DMS53 (cell line): ENCODE results near the gene TDRD12.
A peak's percentile ranks its signal among the peaks of the same experiment; 100 is the strongest.

Experiments used
- DNase-seq: peaks from one replicate; lab custom pipeline; 2025; lab: John Stamatoyannopoulos, UW

The TDRD12 gene

GRCh38 chr19:32809754-32810153 lies 90.2 kb downstream of the TDRD12 start:
- DNase-seq: peak; percentile 53

DNA sequence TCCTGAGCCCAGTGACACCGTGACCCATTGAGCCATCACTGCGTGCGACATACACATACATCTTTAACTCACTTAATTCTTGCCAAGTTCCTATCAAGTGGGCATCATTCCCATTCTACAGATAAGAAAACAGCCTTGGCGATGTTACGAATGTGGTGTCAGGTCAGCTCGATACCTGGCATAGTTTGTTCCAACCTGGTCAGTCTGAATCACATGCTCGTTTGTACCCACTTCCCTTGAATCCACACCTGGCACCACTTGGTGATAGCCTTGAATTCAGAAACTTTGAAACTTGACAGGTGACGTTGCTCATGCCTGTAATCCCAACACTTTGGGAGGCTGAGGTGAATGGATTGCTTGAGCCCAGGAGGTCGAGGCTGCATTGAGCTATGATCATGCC lies 90.9 kb downstream of the TDRD12 start:
- DNase-seq: no peak

- no peak for DNase-seq
Measured at GRCh38 chr19:32811151-32811550, 91.6 kb downstream of the TDRD12 start.

DNA sequence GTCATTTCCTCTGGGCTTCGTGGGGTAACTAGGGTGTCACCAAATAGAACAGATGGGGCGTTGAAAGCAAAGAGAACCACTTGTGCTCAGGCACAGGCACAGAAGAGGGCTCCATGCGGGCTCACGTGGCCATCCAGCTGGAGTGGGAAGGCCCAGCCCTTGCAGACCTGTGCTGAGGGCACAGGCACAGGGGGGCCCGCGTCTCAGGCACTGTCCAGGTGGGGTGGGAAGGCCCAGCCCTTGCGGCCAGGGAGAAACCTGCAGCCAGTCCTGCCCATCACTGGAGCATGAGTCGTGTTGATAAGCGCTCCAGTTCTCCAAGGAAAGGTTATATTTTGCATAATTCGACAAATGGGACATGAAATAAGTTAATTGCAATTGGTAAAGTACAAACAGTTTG lies 92.5 kb downstream of the TDRD12 start:
- no peak for DNase-seq

GRCh38 chr19:32812571-32812970 lies 93.0 kb downstream of the TDRD12 start:
- DNase-seq: no peak

DNA sequence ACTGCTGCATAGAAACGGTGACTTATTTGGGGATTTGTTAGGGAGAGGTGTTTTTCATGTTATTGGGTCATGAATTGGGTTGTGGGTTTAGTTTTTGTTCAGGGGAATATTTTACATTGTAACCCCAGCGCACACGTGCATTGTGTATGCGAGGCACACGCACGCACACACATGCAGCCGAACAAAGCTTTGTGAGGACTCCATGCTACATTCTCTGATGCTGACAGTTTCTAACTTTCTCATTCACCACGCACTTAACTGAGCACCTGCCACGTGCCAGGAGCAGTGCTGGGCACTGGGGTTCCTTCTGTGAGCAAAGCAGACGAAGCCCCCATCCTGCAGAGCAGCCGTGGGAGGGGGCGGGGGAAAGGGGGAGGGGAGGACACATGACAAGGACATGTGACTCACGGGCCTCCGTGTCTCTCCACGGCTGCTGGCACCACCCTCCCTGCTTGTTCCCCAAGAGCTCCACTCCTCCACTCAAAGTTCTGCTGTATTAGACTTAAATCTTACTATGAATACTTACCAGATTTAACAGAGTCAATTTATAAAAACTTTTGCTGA lies 94.4 kb downstream of the TDRD12 start:
- no peak for DNase-seq

GRCh38 chr19:32814624-32815023 lies 95.1 kb downstream of the TDRD12 start:
- no peak for DNase-seq

DNA sequence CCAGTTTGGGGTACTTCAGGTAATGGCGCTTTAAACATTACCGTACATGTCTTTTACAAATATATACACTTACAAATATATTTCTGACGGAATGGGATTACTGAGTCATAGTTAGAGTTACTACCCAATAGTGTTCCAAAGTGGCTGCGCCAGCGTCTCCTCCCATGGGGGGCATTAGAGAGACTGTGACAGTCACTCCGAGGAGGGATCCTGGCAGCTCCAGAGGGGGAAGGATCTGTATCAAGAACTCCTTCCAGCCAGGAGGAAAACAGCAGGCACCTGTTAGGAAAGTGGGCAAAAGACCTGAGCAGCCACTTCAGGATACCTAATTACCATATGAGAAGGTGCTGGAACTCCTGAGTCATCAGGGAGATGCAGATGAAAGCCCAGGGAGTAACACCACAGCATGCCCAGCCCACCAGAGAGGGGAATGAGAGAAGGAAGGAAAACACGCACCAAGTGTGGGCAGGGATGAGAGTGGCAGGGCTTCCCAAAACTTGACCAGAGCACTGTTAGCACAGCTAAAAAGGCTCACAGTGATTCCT lies 97.1 kb downstream of the TDRD12 start:
- DNase-seq: peak; percentile 91

GRCh38 chr19:32817569-32818476 lies 98.3 kb downstream of the TDRD12 start:
- peak; percentile 95 for DNase-seq

- DNase-seq: peak; percentile 67
Measured at GRCh38 chr19:32818536-32818935, 99.0 kb downstream of the TDRD12 start.

GRCh38 chr19:32819419-32820400 lies 100.1 kb downstream of the TDRD12 start:
- DNase-seq: peak; percentile 62

- no peak for DNase-seq
Measured at GRCh38 chr19:32822916-32823746, 103.6 kb downstream of the TDRD12 start.

DNA sequence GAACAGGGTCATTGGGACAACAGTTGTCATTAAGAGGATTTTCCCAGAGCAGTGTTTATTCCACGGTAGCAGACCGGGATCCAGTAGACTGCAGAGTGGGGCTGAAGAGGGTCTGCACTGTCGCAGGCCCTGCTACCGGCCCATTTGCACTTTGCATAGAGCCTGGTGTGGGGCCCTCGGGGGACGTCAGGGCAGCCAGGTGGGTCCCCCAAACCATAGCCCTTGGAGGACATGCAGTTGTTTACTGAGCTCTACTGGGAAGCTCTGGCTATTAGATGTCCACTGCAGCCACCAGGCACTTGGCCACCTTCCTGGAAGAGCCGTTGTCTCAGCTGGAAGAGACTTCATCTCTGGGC lies 104.2 kb downstream of the TDRD12 start:
- no peak for DNase-seq

DNA sequence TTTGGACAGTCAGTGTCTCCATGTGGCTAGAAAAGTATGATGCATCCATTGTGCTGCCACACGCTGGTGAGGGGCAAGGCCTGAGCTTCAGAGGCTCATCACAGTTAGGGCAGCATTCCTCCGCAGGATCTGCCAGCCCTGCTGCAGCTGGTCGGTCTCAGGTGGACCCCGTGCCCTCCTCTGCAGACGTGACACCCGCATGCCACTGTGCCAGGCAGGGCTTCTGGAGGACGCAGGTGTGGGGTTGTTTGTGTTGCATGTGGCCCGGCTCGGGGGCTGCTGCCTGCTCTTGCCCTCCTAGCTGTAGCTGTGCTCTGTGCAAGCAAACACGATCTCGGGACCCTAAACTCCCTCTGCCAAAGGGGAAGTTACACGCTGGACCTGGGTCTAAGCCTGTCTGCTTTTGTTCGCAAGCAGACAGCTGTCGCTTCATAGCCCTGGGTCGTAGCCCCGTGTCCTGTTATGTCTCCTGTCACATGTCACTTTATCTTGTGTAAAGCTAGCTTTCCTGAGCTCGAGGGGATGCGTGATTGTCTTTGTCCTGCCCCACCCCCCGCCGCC lies 104.7 kb downstream of the TDRD12 start:
- peak; percentile 61 for DNase-seq

DNA sequence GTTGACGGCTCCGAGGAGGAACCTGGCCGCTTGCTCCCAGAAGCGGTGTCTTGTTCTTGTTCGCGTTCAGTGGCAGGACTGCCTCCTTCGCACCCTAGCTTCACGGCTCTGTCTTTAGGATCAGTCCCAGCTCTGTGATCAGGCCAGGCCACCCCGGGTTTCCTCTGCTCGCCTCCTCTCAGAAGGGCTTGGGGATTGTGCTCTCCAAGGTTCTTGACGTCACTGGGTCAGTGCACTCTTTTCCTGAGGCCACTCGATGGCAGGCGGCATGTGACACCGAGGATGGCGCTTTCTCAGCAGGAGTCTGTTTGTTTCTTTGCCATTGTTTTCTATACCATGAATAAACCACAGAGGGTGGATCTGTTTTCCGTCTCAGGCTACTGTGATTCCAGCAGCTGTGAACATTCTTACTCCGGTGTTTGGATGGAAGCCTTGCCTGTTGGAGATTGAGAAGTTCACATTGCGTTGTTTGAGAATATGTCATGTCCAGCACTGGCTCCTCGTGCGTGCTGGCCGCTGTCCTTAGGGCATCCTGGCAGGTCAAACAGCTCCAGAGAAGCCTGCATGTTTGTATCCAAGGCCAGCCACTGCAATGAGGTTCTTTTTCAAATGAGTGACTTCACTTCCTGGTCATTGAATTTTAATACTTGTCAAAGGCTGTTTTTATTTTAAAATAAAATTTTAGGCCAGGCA lies 105.5 kb downstream of the TDRD12 start:
- DNase-seq: peak; percentile 79

DNA sequence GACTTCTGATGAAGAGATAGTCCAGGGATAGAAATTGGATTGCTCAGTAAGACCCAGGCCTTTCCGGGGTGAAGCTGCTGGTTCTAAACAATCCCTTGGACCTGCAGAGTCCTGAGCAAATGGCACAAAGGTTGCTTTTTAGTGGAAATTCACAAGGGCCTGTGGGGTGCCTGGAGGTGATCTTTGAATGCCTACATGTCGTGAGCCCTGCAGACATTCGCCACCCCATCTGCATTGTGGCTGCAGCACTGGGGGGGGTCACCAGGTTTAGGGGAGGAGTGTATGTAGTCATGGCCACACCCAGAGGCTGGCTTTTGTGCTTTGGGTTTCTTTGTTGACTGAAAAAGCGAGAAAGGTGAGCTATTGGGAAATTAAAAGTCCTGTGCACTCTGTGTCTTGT lies 108.6 kb downstream of the TDRD12 start:
- no peak for DNase-seq

GRCh38 chr19:32828643-32829344 lies 109.2 kb downstream of the TDRD12 start:
- no peak for DNase-seq

- no peak for DNase-seq
Measured at GRCh38 chr19:32829345-32829896, 109.9 kb downstream of the TDRD12 start.
